ENCODE data around the gene TTC22.

The TTC22 gene

GRCh38 chr1:54758678-54759348 lies 42.3 kb downstream of the TTC22 start:
- Histone ChIP-seq H3K9me3 (ENCODE audit: control insufficient read depth in 1 of 2, low read length in 2 of 2) (no peaks in the 10 kb centered on the region), H3K36me3 (ENCODE audit: control insufficient read depth in 1 of 2, insufficient read depth in 2 of 2, low read length in 2 of 2) (peaks cover 11 to 29% of the 10 kb centered on the region in 2 donors), H3K27ac (ENCODE audit: low read length) (no peak overlapping the region), H3K27me3 (ENCODE audit: low read depth, low read length) (no peaks in the 10 kb centered on the region), H3K4me3 (ENCODE audit: low read depth in 1 of 2, low read length in 2 of 2) (no peak overlapping the region), H3K4me1 (ENCODE audit: control insufficient read depth in 1 of 2, insufficient read depth in 2 of 2, low read length in 2 of 2) (peaks cover 5 to 8% of the 10 kb centered on the region in 2 donors)

GRCh38 chr1:54757833-54758232 lies 43.3 kb downstream of the TTC22 start:
- H3K27ac ChIP-seq (ENCODE audit: low read length): no peak overlapping the region
- H3K4me3 ChIP-seq (ENCODE audit: low read depth in 1 of 2, low read length in 2 of 2): no peak overlapping the region
- peaks cover 11 to 29% of the 10 kb centered on the region in 2 donors for H3K36me3 ChIP-seq (ENCODE audit: control insufficient read depth in 1 of 2, insufficient read depth in 2 of 2, low read length in 2 of 2)
- no peaks in the 10 kb centered on the region for H3K9me3 ChIP-seq (ENCODE audit: control insufficient read depth in 1 of 2, low read length in 2 of 2)
- no peaks in the 10 kb centered on the region for H3K27me3 ChIP-seq (ENCODE audit: low read depth, low read length)
- H3K4me1 ChIP-seq (ENCODE audit: control insufficient read depth in 1 of 2, insufficient read depth in 2 of 2, low read length in 2 of 2): no peaks in the 10 kb centered on the region

- no peaks in the 10 kb centered on the region for H3K4me1 ChIP-seq (ENCODE audit: control insufficient read depth in 1 of 2, insufficient read depth in 2 of 2, low read length in 2 of 2)
- no peak overlapping the region for H3K27ac ChIP-seq (ENCODE audit: low read length)
- H3K4me3 ChIP-seq (ENCODE audit: low read depth in 1 of 2, low read length in 2 of 2): no peak overlapping the region
- no peaks in the 10 kb centered on the region for H3K9me3 ChIP-seq (ENCODE audit: control insufficient read depth in 1 of 2, low read length in 2 of 2)
- no peaks in the 10 kb centered on the region for H3K27me3 ChIP-seq (ENCODE audit: low read depth, low read length)
- peaks cover 11 to 29% of the 10 kb centered on the region in 2 donors for H3K36me3 ChIP-seq (ENCODE audit: control insufficient read depth in 1 of 2, insufficient read depth in 2 of 2, low read length in 2 of 2)
Measured at GRCh38 chr1:54754486-54755285, 46.4 kb downstream of the TTC22 start.

DNA sequence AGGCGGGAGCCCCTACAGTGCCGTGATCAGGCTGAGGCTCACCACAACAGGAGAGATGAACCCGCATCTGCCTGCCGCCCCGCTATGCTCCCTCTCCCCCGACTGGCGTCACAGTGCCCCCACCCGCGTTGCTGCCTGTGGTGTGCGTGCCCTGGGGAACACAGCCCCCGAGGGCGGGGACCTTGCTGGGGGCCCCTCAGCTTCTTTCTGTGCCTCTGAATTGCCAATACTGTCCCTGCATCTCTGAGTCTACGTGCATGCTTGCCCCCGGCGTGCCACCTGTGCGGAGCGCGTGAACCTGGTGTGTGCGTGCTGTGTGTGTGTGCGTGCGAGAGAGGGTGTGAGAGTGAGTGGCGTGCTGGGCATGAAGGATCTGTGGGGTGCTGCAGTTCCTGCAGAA lies 47.1 kb downstream of the TTC22 start:
- H3K4me1 ChIP-seq (ENCODE audit: control insufficient read depth in 1 of 2, insufficient read depth in 2 of 2, low read length in 2 of 2): no peaks in the 10 kb centered on the region
- H3K9me3 ChIP-seq (ENCODE audit: control insufficient read depth in 1 of 2, low read length in 2 of 2): no peaks in the 10 kb centered on the region
- no peak overlapping the region for H3K27ac ChIP-seq (ENCODE audit: low read length)
- H3K4me3 ChIP-seq (ENCODE audit: low read depth in 1 of 2, low read length in 2 of 2): no peak overlapping the region
- no peaks in the 10 kb centered on the region for H3K27me3 ChIP-seq (ENCODE audit: low read depth, low read length)
- peaks cover 11 to 29% of the 10 kb centered on the region in 2 donors for H3K36me3 ChIP-seq (ENCODE audit: control insufficient read depth in 1 of 2, insufficient read depth in 2 of 2, low read length in 2 of 2)

DNA sequence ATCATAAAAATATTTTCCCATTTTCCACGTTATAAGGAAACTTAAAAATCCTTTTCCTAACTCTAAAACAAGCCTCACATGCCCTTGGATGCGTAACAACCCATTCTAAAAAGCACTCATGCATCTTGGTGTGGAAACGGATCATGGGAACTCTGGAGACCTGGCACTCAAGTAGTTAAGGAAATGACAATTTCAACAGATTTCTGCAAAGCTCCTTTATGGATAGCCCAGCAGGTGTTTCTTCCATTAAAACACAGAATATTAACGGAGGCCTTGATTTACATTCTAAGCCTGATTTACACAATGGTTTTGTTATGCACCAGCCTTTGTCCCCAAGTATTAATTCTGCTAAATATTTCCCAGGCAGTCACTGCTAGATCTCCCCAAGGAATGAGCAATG lies 49.7 kb downstream of the TTC22 start:
- Histone ChIP-seq H3K4me1 (ENCODE audit: control insufficient read depth in 1 of 2, insufficient read depth in 2 of 2, low read length in 2 of 2) (no peaks in the 10 kb centered on the region), H3K27ac (ENCODE audit: low read length) (no peak overlapping the region), H3K4me3 (ENCODE audit: low read depth in 1 of 2, low read length in 2 of 2) (no peak overlapping the region), H3K9me3 (ENCODE audit: control insufficient read depth in 1 of 2, low read length in 2 of 2) (no peaks in the 10 kb centered on the region), H3K27me3 (ENCODE audit: low read depth, low read length) (no peaks in the 10 kb centered on the region), H3K36me3 (ENCODE audit: control insufficient read depth in 1 of 2, insufficient read depth in 2 of 2, low read length in 2 of 2) (peaks cover 0 to 4% of the 10 kb centered on the region in 2 donors)

- Histone ChIP-seq H3K27me3 (ENCODE audit: low read depth, low read length) (no peaks in the 10 kb centered on the region), H3K9me3 (ENCODE audit: control insufficient read depth in 1 of 2, low read length in 2 of 2) (no peaks in the 10 kb centered on the region)
Measured at GRCh38 chr1:54750596-54750995, 50.5 kb downstream of the TTC22 start.

GRCh38 chr1:54748094-54748835 lies 52.9 kb downstream of the TTC22 start:
- Histone ChIP-seq H3K27ac (ENCODE audit: low read length) (no peak overlapping the region), H3K4me1 (ENCODE audit: control insufficient read depth in 1 of 2, insufficient read depth in 2 of 2, low read length in 2 of 2) (no peaks in the 10 kb centered on the region), H3K27me3 (ENCODE audit: low read depth, low read length) (no peaks in the 10 kb centered on the region), H3K36me3 (ENCODE audit: control insufficient read depth in 1 of 2, insufficient read depth in 2 of 2, low read length in 2 of 2) (no peaks in the 10 kb centered on the region), H3K4me3 (ENCODE audit: low read depth in 1 of 2, low read length in 2 of 2) (no peak overlapping the region), H3K9me3 (ENCODE audit: control insufficient read depth in 1 of 2, low read length in 2 of 2) (no peaks in the 10 kb centered on the region)

More at GRCh38 chr1:54750596-54750995, 50.5 kb downstream of the TTC22 start:
- H3K27ac ChIP-seq (ENCODE audit: low read length): no peak overlapping the region
- H3K4me3 ChIP-seq (ENCODE audit: low read depth in 1 of 2, low read length in 2 of 2): no peak overlapping the region
- no peaks in the 10 kb centered on the region for H3K36me3 ChIP-seq (ENCODE audit: control insufficient read depth in 1 of 2, insufficient read depth in 2 of 2, low read length in 2 of 2)
- H3K4me1 ChIP-seq (ENCODE audit: control insufficient read depth in 1 of 2, insufficient read depth in 2 of 2, low read length in 2 of 2): no peaks in the 10 kb centered on the region

- no peaks in the 10 kb centered on the region for H3K9me3 ChIP-seq (ENCODE audit: control insufficient read depth in 1 of 2, low read length in 2 of 2)
- H3K4me1 ChIP-seq (ENCODE audit: control insufficient read depth in 1 of 2, insufficient read depth in 2 of 2, low read length in 2 of 2): no peaks in the 10 kb centered on the region
- H3K27me3 ChIP-seq (ENCODE audit: low read depth, low read length): no peaks in the 10 kb centered on the region
- H3K4me3 ChIP-seq (ENCODE audit: low read depth in 1 of 2, low read length in 2 of 2): no peak overlapping the region
- H3K36me3 ChIP-seq (ENCODE audit: control insufficient read depth in 1 of 2, insufficient read depth in 2 of 2, low read length in 2 of 2): peaks cover 12 to 17% of the 10 kb centered on the region in 2 donors
- no peak overlapping the region for H3K27ac ChIP-seq (ENCODE audit: low read length)
Measured at GRCh38 chr1:54745864-54746263, 55.3 kb downstream of the TTC22 start.

GRCh38 chr1:54745274-54745673 lies 55.8 kb downstream of the TTC22 start:
- Histone ChIP-seq H3K36me3 (ENCODE audit: control insufficient read depth in 1 of 2, insufficient read depth in 2 of 2, low read length in 2 of 2) (peaks cover 16 to 23% of the 10 kb centered on the region in 2 donors), H3K27ac (ENCODE audit: low read length) (no peak overlapping the region), H3K9me3 (ENCODE audit: control insufficient read depth in 1 of 2, low read length in 2 of 2) (no peaks in the 10 kb centered on the region), H3K4me1 (ENCODE audit: control insufficient read depth in 1 of 2, insufficient read depth in 2 of 2, low read length in 2 of 2) (no peaks in the 10 kb centered on the region), H3K27me3 (ENCODE audit: low read depth, low read length) (no peaks in the 10 kb centered on the region), H3K4me3 (ENCODE audit: low read depth in 1 of 2, low read length in 2 of 2) (no peak overlapping the region)

GRCh38 chr1:54744696-54745095 lies 56.4 kb downstream of the TTC22 start:
- Histone ChIP-seq H3K9me3 (ENCODE audit: control insufficient read depth in 1 of 2, low read length in 2 of 2) (no peaks in the 10 kb centered on the region), H3K36me3 (ENCODE audit: control insufficient read depth in 1 of 2, insufficient read depth in 2 of 2, low read length in 2 of 2) (peaks cover 21 to 28% of the 10 kb centered on the region in 2 donors), H3K27me3 (ENCODE audit: low read depth, low read length) (no peaks in the 10 kb centered on the region), H3K27ac (ENCODE audit: low read length) (no peak overlapping the region), H3K4me3 (ENCODE audit: low read depth in 1 of 2, low read length in 2 of 2) (no peak overlapping the region), H3K4me1 (ENCODE audit: control insufficient read depth in 1 of 2, insufficient read depth in 2 of 2, low read length in 2 of 2) (no peaks in the 10 kb centered on the region)
